Neural progenitor cell (in vitro differentiated cells): ENCODE results near the gene SYVN1. TPM values are rescaled to one million over a fixed set of nuclear protein-coding genes. Genes with fewer than 3 reads are reported as not detected.

Experiments
- DNase-seq: peaks from one replicate; pipeline ENCODE4 v3.0.0-alpha.2; 2016; ENCODE audit warnings: low spot score
- H2AFZ ChIP-seq: fragments of 200-600 bp; sonication (generic); replicated peaks from 2 replicates; pipeline ENCODE4 v1.6.1; 2016; ENCODE audit warnings: antibody characterized with exemption
- H3F3A ChIP-seq: fragments of 200-600 bp; sonication (generic); 2 replicates; pipeline ENCODE4 v1.6.1; 2016; ENCODE audit warnings: antibody characterized with exemption, low read depth
- H3K27ac ChIP-seq: fragments of 200-600 bp; sonication (generic); 2 replicates; pipeline ENCODE4 v1.5.1; 2016; ENCODE audit warnings: mild to moderate bottlenecking
- H3K27me3 ChIP-seq: fragments of 200-600 bp; sonication (generic); 2 replicates; pipeline ENCODE4 v1.6.1; 2016; ENCODE audit warnings: mild to moderate bottlenecking, moderate library complexity
- H3K36me3 ChIP-seq: fragments of 200-600 bp; sonication (generic); 2 replicates; pipeline ENCODE4 v1.5.1; 2016
- H3K4me1 ChIP-seq: fragments of 200-600 bp; sonication (generic); 2 replicates; pipeline ENCODE4 v1.6.1; 2016; ENCODE audit warnings: mixed run types
- H3K4me2 ChIP-seq: fragments of 200-600 bp; sonication (generic); 2 replicates; pipeline ENCODE4 v1.6.1; 2016
- H3K4me3 ChIP-seq: fragments of 200-600 bp; sonication (generic); 2 replicates; pipeline ENCODE4 v1.5.1; 2016
- H3K79me2 ChIP-seq: fragments of 200-600 bp; sonication (generic); 2 replicates; pipeline ENCODE4 v1.6.1; 2016; ENCODE audit warnings: low read depth
- H3K9ac ChIP-seq: fragments of 200-600 bp; sonication (generic); 2 replicates; pipeline ENCODE4 v1.6.1; 2016
- H3K9me3 ChIP-seq: fragments of 200-600 bp; sonication (generic); 2 replicates; pipeline ENCODE4 v1.5.1; 2016; ENCODE audit warnings: low read depth
- H4K20me1 ChIP-seq: fragments of 200-600 bp; sonication (generic); 2 replicates; pipeline ENCODE4 v1.6.1; 2016; ENCODE audit warnings: low read depth
- H3K27ac Mint-ChIP-seq: 3 replicates; pipeline ENCODE4 v1.8.0; 2021; ENCODE audit warnings: mixed read lengths
- H3K27me3 Mint-ChIP-seq: 2 replicates; pipeline ENCODE4 v1.8.0; 2022; ENCODE audit warnings: low read depth, mild to moderate bottlenecking, inconsistent platforms, moderate library complexity, mixed read lengths; ENCODE audit not compliant: insufficient read depth
- H3K36me3 Mint-ChIP-seq: 3 replicates; pipeline ENCODE4 v1.8.0; 2021; ENCODE audit warnings: mixed read lengths
- H3K4me1 Mint-ChIP-seq: 3 replicates; pipeline ENCODE4 v1.8.0; 2021; ENCODE audit warnings: mixed read lengths
- H3K4me3 Mint-ChIP-seq: 3 replicates; pipeline ENCODE4 v1.8.0; 2021; ENCODE audit warnings: mild to moderate bottlenecking, moderate library complexity, mixed read lengths
- H3K9me3 Mint-ChIP-seq: 3 replicates; pipeline ENCODE4 v1.8.0; 2020; ENCODE audit warnings: mixed read lengths
- EZH2 ChIP-seq: fragments of 200-600 bp; sonication (generic); IDR thresholded peaks from 2 replicates; pipeline ENCODE4 v1.6.1; 2017; ENCODE audit warnings: antibody characterized with exemption, mild to moderate bottlenecking, moderate library complexity
- EZH2phosphoT487 ChIP-seq: fragments of 200-600 bp; sonication (generic); IDR thresholded peaks from 2 replicates; pipeline ENCODE4 v1.6.1; 2017; ENCODE audit warnings: antibody characterized with exemption
- total RNA-seq: library from RNA; depleted of rRNA; stranded (reverse); fragments of >200 nt; gene quantifications from 2 replicates; pipeline ENCODE4 v1.2.3, GENCODE V29; 2015; ENCODE audit warnings: low replicate concordance
- TF ChIP-seq, protein P1 (sequence below): fragments of 200-600 bp; sonication (generic); IDR thresholded peaks from 2 replicates; pipeline ENCODE4 v1.5.1; 2017; ENCODE audit warnings: antibody characterized with exemption, mild to moderate bottlenecking

SYVN1 gene
- total RNA-seq, 1 donor from 2014 or later, result 7.2 TPM

DNA sequence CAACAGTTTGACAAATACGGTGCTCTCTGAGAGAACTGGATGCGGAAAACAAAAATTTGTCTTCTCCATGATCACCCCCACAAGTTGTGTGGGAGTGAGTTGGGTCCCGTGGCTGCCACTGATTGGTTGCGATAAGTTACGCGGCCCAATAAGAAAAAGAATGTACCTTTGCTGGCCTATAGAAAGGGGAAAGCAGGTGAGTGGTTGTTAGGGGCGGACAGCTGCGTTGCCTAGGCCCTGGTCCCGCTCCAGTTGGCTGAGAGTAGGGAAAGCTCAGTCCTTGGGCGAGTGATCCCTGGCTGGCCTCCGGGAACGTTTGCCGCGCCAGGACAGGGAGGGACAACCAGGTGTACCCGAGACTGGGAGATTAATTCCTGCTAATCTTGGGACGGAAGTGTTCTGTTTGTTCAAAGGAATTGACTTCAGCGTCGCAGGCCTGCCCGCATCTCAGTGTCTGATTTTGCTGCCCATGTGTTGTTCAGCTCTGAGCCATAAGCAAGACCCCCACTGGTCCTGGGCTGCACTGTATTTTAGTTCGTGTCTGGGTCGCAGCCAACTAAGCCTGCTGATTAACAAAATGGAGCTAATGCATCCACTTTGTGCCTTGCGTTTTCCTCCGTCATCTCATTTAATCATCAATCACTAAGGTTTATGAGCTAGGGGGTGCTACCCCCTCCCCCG, 773 bp upstream of the SYVN1 start:
- peaks cover 8% of the 10 kb centered on the region for H3K4me1 ChIP-seq
- H3F3A ChIP-seq, result peaks cover 11% of the 10 kb centered on the region
- Mint-ChIP-seq H3K27me3 (peaks cover 4% of the 10 kb centered on the region), H3K36me3 (no peaks in the 10 kb centered on the region), H3K4me3 (peak overlapping the region; percentile 98), H3K4me1 (peaks cover 21% of the 10 kb centered on the region), H3K9me3 (peaks cover 2% of the 10 kb centered on the region), H3K27ac (peak overlapping the region; percentile 100)
- peak; percentile 96 for DNase-seq
- peaks cover 3% of the 10 kb centered on the region for H3K27me3 ChIP-seq
- H4K20me1 ChIP-seq, result peaks cover 11% of the 10 kb centered on the region
- no peaks in the 10 kb centered on the region for H3K9me3 ChIP-seq
- H3K4me2 ChIP-seq, result peak overlapping the region; percentile 99
- peak overlapping the region; percentile 98 for H3K9ac ChIP-seq
- peak overlapping the region; percentile 99 for H3K27ac ChIP-seq
- peak overlapping the region; percentile 98 for H2AFZ ChIP-seq
- H3K79me2 ChIP-seq, result peaks cover 21% of the 10 kb centered on the region
- H3K4me3 ChIP-seq, result peak overlapping the region; percentile 93
- no peaks in the 10 kb centered on the region for H3K36me3 ChIP-seq
- no peak for TF ChIP-seq EZH2
- no peak for TF ChIP-seq EZH2phosphoT487
- TF ChIP-seq, protein P1, sequence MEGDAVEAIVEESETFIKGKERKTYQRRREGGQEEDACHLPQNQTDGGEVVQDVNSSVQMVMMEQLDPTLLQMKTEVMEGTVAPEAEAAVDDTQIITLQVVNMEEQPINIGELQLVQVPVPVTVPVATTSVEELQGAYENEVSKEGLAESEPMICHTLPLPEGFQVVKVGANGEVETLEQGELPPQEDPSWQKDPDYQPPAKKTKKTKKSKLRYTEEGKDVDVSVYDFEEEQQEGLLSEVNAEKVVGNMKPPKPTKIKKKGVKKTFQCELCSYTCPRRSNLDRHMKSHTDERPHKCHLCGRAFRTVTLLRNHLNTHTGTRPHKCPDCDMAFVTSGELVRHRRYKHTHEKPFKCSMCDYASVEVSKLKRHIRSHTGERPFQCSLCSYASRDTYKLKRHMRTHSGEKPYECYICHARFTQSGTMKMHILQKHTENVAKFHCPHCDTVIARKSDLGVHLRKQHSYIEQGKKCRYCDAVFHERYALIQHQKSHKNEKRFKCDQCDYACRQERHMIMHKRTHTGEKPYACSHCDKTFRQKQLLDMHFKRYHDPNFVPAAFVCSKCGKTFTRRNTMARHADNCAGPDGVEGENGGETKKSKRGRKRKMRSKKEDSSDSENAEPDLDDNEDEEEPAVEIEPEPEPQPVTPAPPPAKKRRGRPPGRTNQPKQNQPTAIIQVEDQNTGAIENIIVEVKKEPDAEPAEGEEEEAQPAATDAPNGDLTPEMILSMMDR, result no peak

- peaks cover 21% of the 10 kb centered on the region for H3K4me1 Mint-ChIP-seq
Measured at GRCh38 chr11:65133724-65134123, 595 bp downstream of the SYVN1 start.

GRCh38 chr11:65132988-65133700, 1.2 kb downstream of the SYVN1 start:
- Histone ChIP-seq H3K4me3 (peak overlapping the region; percentile 93), H2AFZ (no peak overlapping the region), H3K4me1 (peaks cover 8% of the 10 kb centered on the region), H3K27ac (no peak overlapping the region), H3K9ac (no peak overlapping the region), H3K79me2 (peaks cover 21% of the 10 kb centered on the region), H4K20me1 (peaks cover 11% of the 10 kb centered on the region), H3K36me3 (no peaks in the 10 kb centered on the region), H3K9me3 (no peaks in the 10 kb centered on the region), H3F3A (peaks cover 11% of the 10 kb centered on the region), H3K4me2 (peak overlapping the region; percentile 99), H3K27me3 (no peaks in the 10 kb centered on the region)
- peaks cover 21% of the 10 kb centered on the region for H3K4me1 Mint-ChIP-seq
- DNase-seq, result peak; percentile 54
- H3K27me3 Mint-ChIP-seq, result peaks cover 6% of the 10 kb centered on the region
- H3K4me3 Mint-ChIP-seq, result peak overlapping the region; percentile 98
- TF ChIP-seq EZH2 (no peak), EZH2phosphoT487 (no peak)
- TF ChIP-seq, protein P1, result no peak
- H3K27ac Mint-ChIP-seq, result peak overlapping the region; percentile 66
- no peaks in the 10 kb centered on the region for H3K9me3 Mint-ChIP-seq
- H3K36me3 Mint-ChIP-seq, result no peaks in the 10 kb centered on the region

More at GRCh38 chr11:65133724-65134123, 595 bp downstream of the SYVN1 start:
- Mint-ChIP-seq H3K27ac (peak overlapping the region; percentile 66), H3K36me3 (no peaks in the 10 kb centered on the region), H3K9me3 (no peaks in the 10 kb centered on the region), H3K27me3 (peaks cover 4% of the 10 kb centered on the region), H3K4me3 (peak overlapping the region; percentile 98)
- H3K9ac ChIP-seq, result peak overlapping the region; percentile 98
- no peaks in the 10 kb centered on the region for H3K27me3 ChIP-seq
- peaks cover 21% of the 10 kb centered on the region for H3K79me2 ChIP-seq
- H3K4me1 ChIP-seq, result peaks cover 8% of the 10 kb centered on the region
- H4K20me1 ChIP-seq, result peaks cover 11% of the 10 kb centered on the region
- H3F3A ChIP-seq, result peaks cover 11% of the 10 kb centered on the region
- H3K9me3 ChIP-seq, result no peaks in the 10 kb centered on the region
- H3K4me2 ChIP-seq, result peak overlapping the region; percentile 99
- no peaks in the 10 kb centered on the region for H3K36me3 ChIP-seq
- no peak overlapping the region for H3K27ac ChIP-seq
- H3K4me3 ChIP-seq, result peak overlapping the region; percentile 93
- H2AFZ ChIP-seq, result peak overlapping the region; percentile 98
- TF ChIP-seq EZH2 (no peak), EZH2phosphoT487 (no peak)
- TF ChIP-seq, protein P1, result no peak
- DNase-seq, result no peak
